ENCODE measurements around the gene DNAJC28. TPM values are rescaled to one million over a fixed set of nuclear protein-coding genes. Genes with fewer than 3 reads are reported as not detected.

DNAJC28 gene
- total and polyA plus RNA-seq, 2 donors (not counting 1 experiment from before 2014, with no cell fraction given), result 0.30 to 2.5 TPM

- no CpG with 5 or more reads among the region's 3 CpGs for WGBS (ENCODE audit: insufficient coverage)
- no peak overlapping the region for H3K27ac Mint-ChIP-seq
- CTCF ChIA-PET, result interaction anchor here (0.6 to 1.0 kb wide), 2 partner anchors 66 to 682 kb away, joined by 3 read pairs; no protein-coding TSS in a partner anchor
Measured at GRCh38 chr21:33531007-33531406, 39.5 kb upstream of the DNAJC28 start.

GRCh38 chr21:33522953-33523349 lies 31.4 kb upstream of the DNAJC28 start:
- POLR2A ChIA-PET, result no interaction called here
- no peaks in the 10 kb centered on the region for H3K9me3 Mint-ChIP-seq (ENCODE audit: insufficient read depth)
- intact Hi-C loops (cut with micrococcal nuclease), result no loop called here
- H3K4me1 Mint-ChIP-seq, result no peaks in the 10 kb centered on the region
- no peak for DNase-seq
- H3K36me3 ChIP-seq (replicated peaks in 1 of 2; ENCODE audit: control extremely low read depth in 1 of 2, control insufficient read depth in 1 of 2, extremely low read depth in 1 of 2, insufficient read depth in 2 of 2, low read length in 1 of 2), result peaks cover 5 to 33% of the 10 kb centered on the region in 2 experiments
- no peaks in the 10 kb centered on the region for H3K79me2 ChIP-seq (ENCODE audit: control insufficient read depth, insufficient read depth, low read length)
- no peaks in the 10 kb centered on the region for H3K9me3 ChIP-seq (ENCODE audit: control extremely low read depth in 1 of 3, control insufficient read depth in 2 of 3, insufficient read depth in 1 of 3, low read length in 2 of 3)
- no peak overlapping the region for H3K27ac Mint-ChIP-seq
- H3K27me3 ChIP-seq (replicated peaks in 1 of 4; ENCODE audit: control extremely low read depth in 1 of 4, control insufficient read depth in 3 of 4, insufficient read depth in 4 of 4, low read length in 3 of 4), result no peaks in the 10 kb centered on the region
- ATAC-seq (ENCODE audit: low read depth), result no peak
- no peak overlapping the region for H3K4me3 ChIP-seq (ENCODE audit: control extremely low read depth in 1 of 5, extremely low read depth in 1 of 5, insufficient read depth in 1 of 5, low read depth in 2 of 5, low read length in 4 of 5)
- no peaks in the 10 kb centered on the region for H3K4me1 ChIP-seq (ENCODE audit: control insufficient read depth in 2 of 2, insufficient read depth in 2 of 2, low read length in 2 of 2)
- no peak overlapping the region for H3K4me3 Mint-ChIP-seq
- no peak overlapping the region for H3K27ac ChIP-seq (ENCODE audit: low read length in 2 of 2)
- WGBS (ENCODE audit: insufficient coverage), result no CpG with 5 or more reads among the region's 1 CpG
- H3K4me2 ChIP-seq (replicated peaks; ENCODE audit: low read depth, low read length, poor library complexity, severe bottlenecking), result no peak overlapping the region
- H3K9ac ChIP-seq (ENCODE audit: low read length), result no peak overlapping the region
- H2AFZ ChIP-seq (ENCODE audit: insufficient read depth, low read depth, low read length, poor library complexity, severe bottlenecking), result no peak overlapping the region
- CTCF ChIA-PET, result interaction anchor here (0.9 to 1.2 kb wide), 2 partner anchors 29 to 83 kb away, joined by 3 read pairs; no protein-coding TSS in a partner anchor
- H4K20me1 ChIP-seq (ENCODE audit: control insufficient read depth, insufficient read depth, low read length, poor library complexity, severe bottlenecking), result no peaks in the 10 kb centered on the region
- H3K27me3 Mint-ChIP-seq, result no peaks in the 10 kb centered on the region
- TF ChIP-seq CTCF (IDR thresholded peaks at IDR 0.05) (no peak), EZH2 (IDR thresholded peaks at IDR 0.05; ENCODE audit: borderline replicate concordance, insufficient read depth, low read depth, low read length, poor library complexity, severe bottlenecking) (no peak)

More at GRCh38 chr21:33531007-33531406, 39.5 kb upstream of the DNAJC28 start:
- Histone ChIP-seq H3K4me3 (ENCODE audit: control extremely low read depth in 1 of 5, extremely low read depth in 1 of 5, insufficient read depth in 1 of 5, low read depth in 2 of 5, low read length in 4 of 5) (no peak overlapping the region), H3K4me1 (ENCODE audit: control insufficient read depth in 2 of 2, insufficient read depth in 2 of 2, low read length in 2 of 2) (no peaks in the 10 kb centered on the region), H3K4me2 (replicated peaks; ENCODE audit: low read depth, low read length, poor library complexity, severe bottlenecking) (no peak overlapping the region), H3K36me3 (replicated peaks in 1 of 2; ENCODE audit: control extremely low read depth in 1 of 2, control insufficient read depth in 1 of 2, extremely low read depth in 1 of 2, insufficient read depth in 2 of 2, low read length in 1 of 2) (peaks cover 18 to 72% of the 10 kb centered on the region in 2 experiments), H3K9ac (ENCODE audit: low read length) (no peak overlapping the region), H3K27ac (ENCODE audit: low read length in 2 of 2) (no peak overlapping the region), H2AFZ (ENCODE audit: insufficient read depth, low read depth, low read length, poor library complexity, severe bottlenecking) (no peak overlapping the region), H4K20me1 (ENCODE audit: control insufficient read depth, insufficient read depth, low read length, poor library complexity, severe bottlenecking) (no peaks in the 10 kb centered on the region), H3K79me2 (ENCODE audit: control insufficient read depth, insufficient read depth, low read length) (peaks cover 7% of the 10 kb centered on the region), H3K9me3 (ENCODE audit: control extremely low read depth in 1 of 3, control insufficient read depth in 2 of 3, insufficient read depth in 1 of 3, low read length in 2 of 3) (no peaks in the 10 kb centered on the region), H3K27me3 (replicated peaks in 1 of 4; ENCODE audit: control extremely low read depth in 1 of 4, control insufficient read depth in 3 of 4, insufficient read depth in 4 of 4, low read length in 3 of 4) (no peaks in the 10 kb centered on the region)
- H3K27me3 Mint-ChIP-seq, result no peaks in the 10 kb centered on the region
- intact Hi-C loops (cut with micrococcal nuclease), result no loop called here
- DNase-seq (no peak), ATAC-seq (ENCODE audit: low read depth) (no peak)
- H3K9me3 Mint-ChIP-seq (ENCODE audit: insufficient read depth), result no peaks in the 10 kb centered on the region
- no peak for TF ChIP-seq CTCF (IDR thresholded peaks at IDR 0.05)
- TF ChIP-seq EZH2 (IDR thresholded peaks at IDR 0.05; ENCODE audit: borderline replicate concordance, insufficient read depth, low read depth, low read length, poor library complexity, severe bottlenecking), result no peak
- no peak overlapping the region for H3K4me3 Mint-ChIP-seq
- POLR2A ChIA-PET, result no interaction called here
- no peaks in the 10 kb centered on the region for H3K4me1 Mint-ChIP-seq
